Activated CD4-positive, CD25-positive, alpha-beta regulatory T cell treated with anti-CD3 and anti-CD28 coated beads, Interleukin-2, amount 50 U/mL, for 16 hours (primary cell): ENCODE results near the gene MEF2B.
"Not testable (repeated sequence)": the region's sequence is repeated elsewhere in the genome, so short reads cannot be mapped to it uniquely, and the experiment has no call there.

Experiments used
- DNase-seq: peaks from one replicate; pipeline ENCODE4 v3.0.0-alpha.2; 2020; ENCODE audit warnings: low read depth, low spot score

Gene MEF2B

GRCh38 chr19:19126102-19126501 is 44.0 kb downstream of the MEF2B start:
- no peak for DNase-seq

GRCh38 chr19:19123386-19123785 is 46.7 kb downstream of the MEF2B start:
- no peak for DNase-seq

- DNase-seq, result no peak
Observed at GRCh38 chr19:19122902-19123301, 47.2 kb downstream of the MEF2B start.

- no peak for DNase-seq
Observed at GRCh38 chr19:19121371-19121770, 48.7 kb downstream of the MEF2B start.

GRCh38 chr19:19120308-19121231 is 49.5 kb downstream of the MEF2B start:
- DNase-seq, result no peak

GRCh38 chr19:19119325-19120237 is 50.5 kb downstream of the MEF2B start:
- DNase-seq, result no peak

GRCh38 chr19:19115954-19116353 is 54.1 kb downstream of the MEF2B start:
- DNase-seq, result no peak

GRCh38 chr19:19113040-19113626 is 56.9 kb downstream of the MEF2B start:
- no peak for DNase-seq

GRCh38 chr19:19111967-19112580 is 58.0 kb downstream of the MEF2B start:
- no peak for DNase-seq

- no peak for DNase-seq
Observed at GRCh38 chr19:19111136-19111835, 58.8 kb downstream of the MEF2B start.

GRCh38 chr19:19110410-19111135 is 59.5 kb downstream of the MEF2B start:
- no peak for DNase-seq

GRCh38 chr19:19109601-19110000 is 60.5 kb downstream of the MEF2B start:
- DNase-seq, result no peak

GRCh38 chr19:19107654-19108053 is 62.4 kb downstream of the MEF2B start:
- DNase-seq, result no peak

GRCh38 chr19:19106938-19107337 is 63.1 kb downstream of the MEF2B start:
- not testable (repeated sequence) for DNase-seq

GRCh38 chr19:19106056-19106551 is 64.0 kb downstream of the MEF2B start:
- DNase-seq, result no peak

GRCh38 chr19:19105365-19106055 is 64.6 kb downstream of the MEF2B start:
- no peak for DNase-seq

- no peak for DNase-seq
Observed at GRCh38 chr19:19103167-19103566, 66.9 kb downstream of the MEF2B start.

- DNase-seq, result not testable (repeated sequence)
Observed at GRCh38 chr19:19102566-19102965, 67.5 kb downstream of the MEF2B start.

- DNase-seq, result no peak
Observed at GRCh38 chr19:19101540-19101939, 68.5 kb downstream of the MEF2B start.
